Cardiac muscle cell (in vitro differentiated cells and primary cell): Measurements from ENCODE around the gene HDAC4. TPM values are rescaled to one million over a fixed set of nuclear protein-coding genes. Genes with fewer than 3 reads are reported as not detected.

ENCODE experiments used
- DNase-seq, 2 donors: peaks; one replicate each; pipeline versions ENCODE4 v3.0.0 to v3.0.0-alpha.2; 2010 to 2017; ENCODE audit warnings: low read depth in 1 of 2, low spot score in 1 of 2
- H3K27ac ChIP-seq: fragments of 200-600 bp; sonication (generic); 2 replicates; pipeline ENCODE4 v1.5.1; 2016
- H3K27me3 ChIP-seq: fragments of 200-600 bp; sonication (generic); 2 replicates; pipeline ENCODE4 v1.6.0; 2016; ENCODE audit warnings: control low read depth
- H3K36me3 ChIP-seq: fragments of 200-600 bp; sonication (generic); 2 replicates; pipeline ENCODE4 v1.5.1; 2016; ENCODE audit warnings: control low read depth
- H3K4me1 ChIP-seq: fragments of 200-600 bp; sonication (generic); 2 replicates; pipeline ENCODE4 v1.8.1; 2017; ENCODE audit warnings: low read depth, mild to moderate bottlenecking, mixed run types
- H3K4me3 ChIP-seq: fragments of 200-600 bp; sonication (generic); 2 replicates; pipeline ENCODE4 v1.5.1; 2016; ENCODE audit warnings: mild to moderate bottlenecking
- H3K9me3 ChIP-seq: fragments of 200-600 bp; sonication (generic); 2 replicates; pipeline ENCODE4 v1.5.1; 2017; ENCODE audit warnings: low read depth, mild to moderate bottlenecking, control low read depth
- CTCF ChIP-seq: IDR thresholded peaks from 2 replicates; pipeline ENCODE4 v1.5.1; 2012; ENCODE audit warnings: low read depth, mild to moderate bottlenecking, low read length
- polyA plus RNA-seq: library from polyadenylated mRNA; unstranded; fragments of >200 nt; fragmentation: Nextera tagmentation; extraction: Ambion mirVana; gene quantifications from 2 replicates; pipeline ENCODE4 v1.2.1, GENCODE V29; 2016
- total RNA-seq: library from RNA; depleted of rRNA; stranded (reverse); fragments of >200 nt; gene quantifications from 2 replicates; pipeline ENCODE4 v1.2.3, GENCODE V29; 2016

HDAC4 gene
- total and polyA plus RNA-seq, 2 experiments from 2014 or later: 7.0 to 41.6 TPM

- H3K27ac ChIP-seq: no peak overlapping the region
- H3K4me1 ChIP-seq: peaks cover 31% of the 10 kb centered on the region
- DNase-seq: no peak
- no peaks in the 10 kb centered on the region for H3K36me3 ChIP-seq
- H3K27me3 ChIP-seq: no peaks in the 10 kb centered on the region
- TF ChIP-seq CTCF: no peak
- H3K9me3 ChIP-seq: no peaks in the 10 kb centered on the region
- no peak overlapping the region for H3K4me3 ChIP-seq
These were observed 5.8 kb downstream of the HDAC4 start for GRCh38 chr2:239394978-239395377.

- Histone ChIP-seq H3K36me3 (no peaks in the 10 kb centered on the region), H3K9me3 (no peaks in the 10 kb centered on the region), H3K4me1 (peaks cover 29% of the 10 kb centered on the region), H3K27ac (no peak overlapping the region), H3K27me3 (no peaks in the 10 kb centered on the region), H3K4me3 (no peak overlapping the region)
- no peak for TF ChIP-seq CTCF
- no peak for DNase-seq
These were observed 6.4 kb downstream of the HDAC4 start for GRCh38 chr2:239394346-239394945.

- peaks cover 24% of the 10 kb centered on the region for H3K4me1 ChIP-seq
- DNase-seq: peak in 1 of 2 donors; percentile 23
- no peak for TF ChIP-seq CTCF
- no peak overlapping the region for H3K27ac ChIP-seq
- H3K36me3 ChIP-seq: no peaks in the 10 kb centered on the region
- H3K9me3 ChIP-seq: no peaks in the 10 kb centered on the region
- no peaks in the 10 kb centered on the region for H3K27me3 ChIP-seq
- H3K4me3 ChIP-seq: no peak overlapping the region
These were observed 6.9 kb downstream of the HDAC4 start for GRCh38 chr2:239393941-239394340.

- H3K4me1 ChIP-seq: peaks cover 21% of the 10 kb centered on the region
- no peak for TF ChIP-seq CTCF
- DNase-seq: peak in 1 of 2 donors; percentile 33
These were observed 7.4 kb downstream of the HDAC4 start for GRCh38 chr2:239393388-239393940.

GRCh38 chr2:239392688-239393387 lies 8.0 kb downstream of the HDAC4 start:
- Histone ChIP-seq H3K4me3 (no peak overlapping the region), H3K27ac (no peak overlapping the region), H3K36me3 (no peaks in the 10 kb centered on the region), H3K9me3 (no peaks in the 10 kb centered on the region), H3K4me1 (peaks cover 21% of the 10 kb centered on the region), H3K27me3 (no peaks in the 10 kb centered on the region)
- no peak for TF ChIP-seq CTCF
- no peak for DNase-seq

More at GRCh38 chr2:239393388-239393940, 7.4 kb downstream of the HDAC4 start:
- H3K4me3 ChIP-seq: no peak overlapping the region
- no peaks in the 10 kb centered on the region for H3K9me3 ChIP-seq
- no peak overlapping the region for H3K27ac ChIP-seq
- H3K36me3 ChIP-seq: no peaks in the 10 kb centered on the region
- H3K27me3 ChIP-seq: no peaks in the 10 kb centered on the region
